Naive B cell (primary cell): Measurements from ENCODE around the gene PTP4A2. TPM values are rescaled to one million over a fixed set of nuclear protein-coding genes. Genes with fewer than 3 reads are reported as not detected.

Source experiments
- ATAC-seq, 2 donors: fragments of 150-1000 bp; cut with Tn5 transposase; 2 replicates each; pipeline ENCODE4 v1.10.0; 2021; ENCODE audit warnings: low read depth in 2 of 2, mild to moderate bottlenecking in 2 of 2, moderate library complexity in 2 of 2
- DNase-seq: peaks from one replicate; pipeline ENCODE4 v3.0.0; 2022
- H3K27ac Mint-ChIP-seq, 6 donors: one replicate each; pipeline ENCODE4 v1.8.0; 2020 to 2022; ENCODE audit warnings: mild to moderate bottlenecking in 6 of 6, mixed read lengths in 6 of 6, moderate library complexity in 5 of 6, inconsistent platforms in 2 of 6
- H3K27me3 Mint-ChIP-seq, 3 donors: one replicate each; pipeline ENCODE4 v1.8.0; 2021 to 2022; ENCODE audit warnings: mixed read lengths in 3 of 3, mild to moderate bottlenecking in 1 of 3
- H3K36me3 Mint-ChIP-seq, 2 donors: one replicate each; pipeline ENCODE4 v1.8.0; 2020 to 2022; ENCODE audit warnings: mixed read lengths in 2 of 2, inconsistent platforms in 1 of 2, mild to moderate bottlenecking in 1 of 2
- H3K4me1 Mint-ChIP-seq, 3 donors: one replicate each; pipeline ENCODE4 v1.8.0; 2020 to 2022; ENCODE audit warnings: mixed read lengths in 3 of 3, inconsistent platforms in 1 of 3, mild to moderate bottlenecking in 1 of 3, moderate library complexity in 1 of 3
- H3K4me3 Mint-ChIP-seq, 8 donors: one replicate each; pipeline ENCODE4 v1.8.0; 2020 to 2022; ENCODE audit warnings: mild to moderate bottlenecking in 8 of 8, mixed read lengths in 8 of 8, moderate library complexity in 8 of 8, inconsistent platforms in 2 of 8
- H3K9me3 Mint-ChIP-seq, 7 donors: one replicate each; pipeline ENCODE4 v1.8.0; 2020 to 2022; ENCODE audit warnings: mixed read lengths in 7 of 7, mild to moderate bottlenecking in 5 of 7, inconsistent platforms in 2 of 7, moderate library complexity in 1 of 7
- polyA plus RNA-seq, 6 donors: library from polyadenylated mRNA; unstranded; fragments of 300-500 nt; fragmentation: Illumina TruSeq; gene quantifications; one replicate each; pipeline ENCODE4 v1.2.3, GENCODE V29; 2021; ENCODE audit warnings: low read depth in 6 of 6

PTP4A2 gene
- polyA plus RNA-seq, 6 donors from 2014 or later: 251 to 474 (median 307) TPM

DNA sequence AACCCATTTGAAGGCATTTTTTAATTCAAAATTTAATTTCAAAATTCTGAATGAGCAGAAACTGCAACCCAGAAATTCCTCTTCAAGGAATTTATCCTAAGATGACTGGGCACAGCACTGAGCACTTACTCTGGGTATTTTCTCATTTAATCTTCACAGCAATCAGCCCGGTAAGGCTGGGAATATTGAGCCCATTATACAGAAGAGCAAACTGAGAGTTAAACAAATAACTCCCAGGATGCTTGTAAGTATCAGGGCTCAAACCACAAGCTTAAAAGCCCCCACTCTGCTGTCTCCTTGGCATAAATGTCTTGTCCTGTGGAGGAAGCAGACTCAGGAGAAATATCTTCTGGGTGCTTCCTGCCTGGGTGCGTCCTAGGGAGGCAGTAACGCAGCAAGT lies 69.3 kb downstream of the PTP4A2 start:
- ATAC-seq (no peak), DNase-seq (no peak)
- H3K9me3 Mint-ChIP-seq: no peaks in the 10 kb centered on the region
- H3K27ac Mint-ChIP-seq: peak overlapping the region in 1 of 6 donors; percentile 47
- H3K4me3 Mint-ChIP-seq: no peak overlapping the region
- no peaks in the 10 kb centered on the region for H3K27me3 Mint-ChIP-seq
- H3K36me3 Mint-ChIP-seq: no peaks in the 10 kb centered on the region
- H3K4me1 Mint-ChIP-seq: peaks cover 13 to 22% (median 19%) of the 10 kb centered on the region in 3 donors

DNA sequence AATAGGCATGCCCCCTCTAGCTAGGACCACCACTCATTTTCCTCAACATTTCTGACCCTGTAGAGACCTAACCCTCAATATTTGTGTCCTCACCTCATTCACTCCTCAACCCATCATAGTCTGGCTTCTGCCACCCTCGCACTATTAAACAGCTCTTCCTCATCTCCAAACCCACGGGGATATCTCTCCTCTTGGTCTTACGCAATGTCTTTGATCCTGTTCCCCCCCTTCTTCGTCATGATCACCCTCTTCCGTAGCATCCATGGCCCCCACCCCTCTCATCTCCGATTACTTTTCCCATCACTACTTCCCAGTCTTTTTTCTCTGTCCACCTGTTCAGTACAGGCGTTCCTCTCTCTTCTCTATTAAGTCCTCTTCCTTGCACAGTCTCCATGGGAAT lies 70.6 kb downstream of the PTP4A2 start:
- DNase-seq (no peak), ATAC-seq (no peak)
- Mint-ChIP-seq H3K9me3 (no peaks in the 10 kb centered on the region), H3K27ac (no peak overlapping the region), H3K4me3 (peak overlapping the region in 2 of 8 donors; percentile 63 to 75), H3K4me1 (peaks cover 13 to 22% (median 15%) of the 10 kb centered on the region in 3 donors), H3K27me3 (no peaks in the 10 kb centered on the region), H3K36me3 (no peaks in the 10 kb centered on the region)

DNA sequence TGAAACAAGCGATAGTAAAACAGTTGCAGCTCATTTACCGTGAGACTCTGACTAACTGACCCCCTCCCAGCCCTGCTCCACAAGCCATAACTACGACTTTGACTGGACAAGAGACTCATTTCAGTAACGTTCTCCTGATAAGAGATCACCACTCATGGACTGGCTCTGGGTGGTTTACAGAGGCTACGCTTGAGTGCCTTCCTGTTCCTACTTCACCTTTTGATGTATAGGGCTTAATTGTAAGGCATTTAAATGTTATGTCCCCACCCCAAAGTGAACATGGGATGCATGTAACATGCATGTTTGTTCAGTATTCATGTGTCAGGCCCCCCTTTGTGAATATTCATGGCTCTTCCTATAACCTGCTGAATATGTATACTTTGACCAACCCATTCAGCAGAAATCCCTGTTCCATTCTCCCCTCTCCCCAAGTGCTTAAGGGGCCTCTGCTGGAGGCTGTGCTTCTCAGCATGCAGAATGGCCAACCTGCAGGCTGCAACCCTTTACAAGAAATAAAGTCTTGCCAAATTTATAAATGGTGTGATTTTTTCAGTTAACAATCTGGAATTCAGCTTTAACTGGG lies 71.6 kb downstream of the PTP4A2 start:
- DNase-seq (no peak), ATAC-seq (peak; percentile 76 to 79)
- Mint-ChIP-seq H3K27me3 (no peaks in the 10 kb centered on the region), H3K9me3 (no peaks in the 10 kb centered on the region), H3K36me3 (no peaks in the 10 kb centered on the region), H3K27ac (no peak overlapping the region), H3K4me1 (peaks cover 13 to 22% (median 15%) of the 10 kb centered on the region in 3 donors), H3K4me3 (peak overlapping the region in 1 of 8 donors; percentile 25)

- Mint-ChIP-seq H3K4me1 (peaks cover 13 to 22% (median 15%) of the 10 kb centered on the region in 3 donors), H3K4me3 (peak overlapping the region in 1 of 8 donors; percentile 25), H3K27ac (peak overlapping the region in 1 of 6 donors; percentile 82), H3K27me3 (no peaks in the 10 kb centered on the region), H3K9me3 (no peaks in the 10 kb centered on the region), H3K36me3 (no peaks in the 10 kb centered on the region)
- DNase-seq (no peak), ATAC-seq (no peak)
These were observed 72.3 kb downstream of the PTP4A2 start for GRCh38 chr1:31865728-31866449.

DNA sequence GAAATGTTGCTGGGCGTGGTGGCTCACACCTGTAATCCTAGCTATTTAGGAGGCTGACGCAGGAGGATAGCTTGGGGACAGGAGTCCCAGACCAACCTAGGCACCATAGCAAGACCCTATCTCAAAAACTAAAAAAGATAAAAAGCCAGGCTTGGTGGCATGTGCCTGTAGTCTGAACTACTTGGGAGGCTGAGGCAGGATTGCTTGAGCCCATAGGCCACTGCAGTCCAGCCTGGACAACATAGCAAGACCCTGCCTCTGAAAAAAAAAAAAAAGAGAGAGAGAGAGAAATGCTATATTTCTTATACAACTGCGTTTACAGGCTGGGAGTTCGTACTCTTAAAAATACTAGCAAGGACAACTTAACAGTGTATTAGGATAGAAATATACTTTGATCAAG lies 76.1 kb downstream of the PTP4A2 start:
- DNase-seq (no peak), ATAC-seq (no peak)
- H3K4me1 Mint-ChIP-seq: peaks cover 7 to 14% (median 11%) of the 10 kb centered on the region in 3 donors
- no peaks in the 10 kb centered on the region for H3K36me3 Mint-ChIP-seq
- H3K27me3 Mint-ChIP-seq: no peaks in the 10 kb centered on the region
- peak overlapping the region in 1 of 6 donors; percentile 29 for H3K27ac Mint-ChIP-seq
- H3K4me3 Mint-ChIP-seq: no peak overlapping the region
- no peaks in the 10 kb centered on the region for H3K9me3 Mint-ChIP-seq

DNA sequence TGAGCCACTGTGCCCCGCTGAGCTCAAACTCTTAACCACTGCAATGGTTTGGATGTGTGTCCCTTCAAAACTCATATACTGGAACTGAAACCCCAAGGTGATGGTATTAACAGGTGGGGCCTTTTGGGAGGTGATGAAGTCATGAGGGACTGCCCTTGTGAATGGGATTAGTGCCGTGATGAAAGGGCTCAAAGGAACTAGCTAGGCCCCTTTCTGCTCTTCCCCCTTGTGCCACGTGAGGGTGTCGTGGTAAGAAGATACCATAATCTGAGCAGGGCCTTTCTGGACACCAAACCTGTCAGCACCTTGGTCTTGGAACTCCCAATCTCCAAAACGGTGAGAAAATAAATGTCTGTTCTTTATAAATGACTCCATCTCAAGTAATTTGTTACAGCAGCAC lies 76.8 kb downstream of the PTP4A2 start:
- Mint-ChIP-seq H3K27ac (peak overlapping the region in 1 of 6 donors; percentile 14), H3K4me3 (no peak overlapping the region), H3K36me3 (no peaks in the 10 kb centered on the region), H3K9me3 (no peaks in the 10 kb centered on the region), H3K4me1 (peaks cover 2 to 7% (median 6%) of the 10 kb centered on the region in 3 donors), H3K27me3 (no peaks in the 10 kb centered on the region)
- DNase-seq: no peak
- ATAC-seq: no peak

DNA sequence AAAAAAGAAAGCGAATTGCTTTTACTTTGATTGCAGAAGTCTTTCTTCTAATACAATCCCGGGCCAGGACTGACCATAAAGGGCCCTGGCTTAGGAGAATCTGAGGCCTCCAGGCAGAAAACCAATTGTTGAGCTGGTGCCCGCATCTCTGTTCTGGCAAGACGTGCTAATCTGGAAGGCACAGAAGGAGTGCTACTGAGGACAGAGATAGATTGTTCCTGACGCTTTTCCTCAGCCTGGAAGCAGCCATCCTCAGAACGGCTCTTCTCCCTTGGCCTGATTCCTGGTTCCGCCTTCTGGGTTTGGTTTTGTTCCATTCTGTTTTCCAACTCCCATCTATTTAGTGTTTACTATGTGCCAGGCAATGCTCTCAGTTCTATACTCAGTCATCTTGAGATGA lies 77.6 kb downstream of the PTP4A2 start:
- H3K4me3 Mint-ChIP-seq: no peak overlapping the region
- no peak for DNase-seq
- H3K27ac Mint-ChIP-seq: no peak overlapping the region
- H3K9me3 Mint-ChIP-seq: no peaks in the 10 kb centered on the region
- no peaks in the 10 kb centered on the region for H3K27me3 Mint-ChIP-seq
- no peaks in the 10 kb centered on the region for H3K36me3 Mint-ChIP-seq
- H3K4me1 Mint-ChIP-seq: peaks cover 0 to 5% (median 2%) of the 10 kb centered on the region in 3 donors
- no peak for ATAC-seq

DNA sequence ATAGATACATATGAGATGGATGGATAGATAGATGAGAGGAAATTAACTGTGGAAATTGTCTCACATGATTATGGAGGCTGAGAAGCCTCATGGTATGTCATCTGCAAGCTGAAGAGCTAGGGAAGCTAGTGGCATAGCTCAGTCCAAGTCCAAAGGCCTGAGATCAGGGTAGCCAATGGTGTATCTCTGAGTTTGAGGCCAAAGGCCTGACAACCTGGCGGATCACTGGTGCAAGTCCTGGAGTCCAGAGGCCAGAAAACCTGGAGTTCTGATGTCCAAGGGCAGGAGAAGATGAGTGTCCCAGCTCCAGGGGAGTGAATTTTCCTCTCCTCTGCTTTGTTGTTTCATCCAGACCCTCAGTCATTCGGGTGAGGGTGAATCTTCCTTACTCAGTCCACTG lies 78.4 kb downstream of the PTP4A2 start:
- ATAC-seq: no peak
- peak overlapping the region in 1 of 6 donors; percentile 58 for H3K27ac Mint-ChIP-seq
- H3K4me3 Mint-ChIP-seq: no peak overlapping the region
- H3K4me1 Mint-ChIP-seq: no peaks in the 10 kb centered on the region
- no peak for DNase-seq
- no peaks in the 10 kb centered on the region for H3K27me3 Mint-ChIP-seq
- no peaks in the 10 kb centered on the region for H3K36me3 Mint-ChIP-seq
- no peaks in the 10 kb centered on the region for H3K9me3 Mint-ChIP-seq

- ATAC-seq (no peak), DNase-seq (no peak)
- H3K27me3 Mint-ChIP-seq: no peaks in the 10 kb centered on the region
- H3K4me1 Mint-ChIP-seq: no peaks in the 10 kb centered on the region
- H3K9me3 Mint-ChIP-seq: no peaks in the 10 kb centered on the region
- peak overlapping the region in 2 of 6 donors; percentile 44 to 83 for H3K27ac Mint-ChIP-seq
- H3K4me3 Mint-ChIP-seq: no peak overlapping the region
- H3K36me3 Mint-ChIP-seq: no peaks in the 10 kb centered on the region
These were observed 79.1 kb downstream of the PTP4A2 start for GRCh38 chr1:31859044-31859443.

GRCh38 chr1:31857863-31858262 lies 80.3 kb downstream of the PTP4A2 start:
- ATAC-seq: no peak
- no peaks in the 10 kb centered on the region for H3K9me3 Mint-ChIP-seq
- no peaks in the 10 kb centered on the region for H3K36me3 Mint-ChIP-seq
- no peak overlapping the region for H3K27ac Mint-ChIP-seq
- H3K27me3 Mint-ChIP-seq: no peaks in the 10 kb centered on the region
- H3K4me3 Mint-ChIP-seq: no peak overlapping the region
- DNase-seq: no peak
- no peaks in the 10 kb centered on the region for H3K4me1 Mint-ChIP-seq

Other genes with a start within 250 kb of the PTP4A2 start
- 1 to 10 TPM in 1 of 6 donors, under 1 TPM in 1, not detected in 4; 0.64 to 1.2 TPM for gene COL16A1, start 234.4 kb downstream of the PTP4A2 start, polyA plus RNA-seq
- gene ADGRB2, start 174.0 kb downstream of the PTP4A2 start, polyA plus RNA-seq: not detected
- gene SPOCD1, start 122.3 kb downstream of the PTP4A2 start, polyA plus RNA-seq: under 1 TPM in 4 of 6 donors, not detected in 2; 0.23 to 0.38 (median 0.34) TPM
- 100 to 1,000 TPM in 5 of 6 donors, 10 to 100 TPM in 1; 96.3 to 134 (median 115) TPM for gene KHDRBS1, start 75.5 kb upstream of the PTP4A2 start, polyA plus RNA-seq
- gene TMEM39B, start 134.6 kb upstream of the PTP4A2 start, polyA plus RNA-seq: 1 to 10 TPM; 2.1 to 6.6 (median 4.1) TPM
- gene KPNA6, start 169.7 kb upstream of the PTP4A2 start, polyA plus RNA-seq: 10 to 100 TPM; 10.3 to 35.2 (median 25.8) TPM
- gene TXLNA, start 241.3 kb upstream of the PTP4A2 start, polyA plus RNA-seq: 10 to 100 TPM; 12.0 to 29.8 (median 20.6) TPM